ENCODE results near the gene SPATA6L. TPM values are rescaled to one million over a fixed set of nuclear protein-coding genes. Genes with fewer than 3 reads are reported as not detected.
A peak's percentile ranks its signal among the peaks of the same experiment; 100 is the strongest.

SPATA6L gene
- total and polyA plus RNA-seq, 2 of the 4 experiments (the other 2 are of a cell fraction) = 0.18 to 0.84 TPM

DNA sequence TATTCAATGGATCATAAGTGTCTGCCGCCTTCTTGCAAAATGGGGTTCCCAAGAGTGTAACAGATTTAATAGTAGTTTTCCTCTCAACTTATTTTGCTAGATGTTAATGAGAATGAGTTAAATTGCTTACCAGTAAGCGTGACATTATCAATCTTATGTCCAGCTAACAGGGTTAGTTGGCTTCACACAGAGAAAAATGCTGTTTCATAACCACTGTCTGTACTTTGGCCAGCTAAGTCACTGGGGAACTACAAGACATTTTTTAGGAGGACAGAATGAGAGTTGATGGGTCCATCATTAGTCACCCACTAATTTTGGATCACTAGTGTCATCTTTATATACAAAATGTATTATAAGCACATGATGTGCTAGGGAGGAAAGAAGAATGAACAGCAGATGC lies 14.5 kb upstream of the SPATA6L start:
- Histone ChIP-seq H3K27me3 (ENCODE audit: control insufficient read depth, insufficient read depth, low read length) (no peaks in the 10 kb centered on the region), H3K4me3 (ENCODE audit: insufficient read depth, low read depth, low read length) (peak overlapping the region; percentile 60; the same call in 1 of the 2 replicates), H4K5ac (ENCODE audit: low read depth, low read length) (no peak overlapping the region), H2BK15ac (ENCODE audit: low read depth, low read length) (no peak overlapping the region), H3K9me1 (ENCODE audit: insufficient read depth, low read length) (peaks cover 6% of the 10 kb centered on the region), H3K36me3 (ENCODE audit: control insufficient read depth, insufficient read depth, low read length) (peaks cover 5% of the 10 kb centered on the region), H3K23ac (ENCODE audit: low read depth, low read length) (peak overlapping the region; percentile 57; the same call in 1 of the 2 replicates), H3K4me1 (ENCODE audit: control insufficient read depth, insufficient read depth, low read length) (peaks cover 4% of the 10 kb centered on the region), H2BK5ac (ENCODE audit: low read depth, low read length, poor library complexity, severe bottlenecking) (peak overlapping the region; percentile 79), H3K9me3 (ENCODE audit: control insufficient read depth, insufficient read depth, low read length) (no peaks in the 10 kb centered on the region), H2AK5ac (ENCODE audit: low read depth, low read length) (no peak overlapping the region), H3K27ac (ENCODE audit: insufficient read depth, low read length) (no peak overlapping the region), H4K91ac (ENCODE audit: insufficient read depth, low read depth, low read length) (no peak overlapping the region), H3K14ac (replicated peaks; ENCODE audit: low read depth, low read length) (no peak overlapping the region), H2AK9ac (replicated peaks; ENCODE audit: low read depth, low read length, poor library complexity) (no peak overlapping the region), H2AFZ (replicated peaks; ENCODE audit: low read length, poor library complexity) (no peak overlapping the region), H2BK120ac (ENCODE audit: low read depth, low read length) (no peak overlapping the region), H2BK20ac (ENCODE audit: low read depth, low read length) (no peak overlapping the region), H3K9ac (ENCODE audit: low read depth, low read length) (peak overlapping the region; percentile 96; the same call in 1 of the 2 replicates), H3K79me1 (ENCODE audit: low read depth in 1 of 2, low read length in 2 of 2) (peaks cover 12 to 38% of the 10 kb centered on the region in 2 experiments), H4K20me1 (ENCODE audit: insufficient read depth, low read length) (peaks cover under 1% of the 10 kb centered on the region; the same call in 1 of the 2 replicates), H4K8ac (ENCODE audit: low read depth in 2 of 2, low read length in 2 of 2) (no peak overlapping the region), H3K18ac (ENCODE audit: low read depth, low read length) (no peak overlapping the region), H3K4me2 (ENCODE audit: low read depth, low read length) (peak overlapping the region; percentile 73), H3K4ac (ENCODE audit: low read depth, low read length) (no peak overlapping the region), H3K56ac (ENCODE audit: extremely low read depth, insufficient read depth, low read length) (no peak overlapping the region)
- CTCF ChIA-PET = no interaction called here
- POLR2A ChIA-PET (ENCODE audit: unreplicated experiment) = no interaction called here
- ATAC-seq (ENCODE audit: low read depth) (no peak), DNase-seq (peak; percentile 31)
- in situ Hi-C loops (cut with MboI; ENCODE audit: low sequenced_read_pairs) (loop anchor here (25.0 kb wide), 1 partner anchor 568 kb away; no protein-coding TSS in a partner anchor), dilution Hi-C loops (cut with HindIII; ENCODE audit: low sequenced_read_pairs, unreplicated experiment) (no loop called here), intact Hi-C loops (cut with micrococcal nuclease) (loop anchor here (5.0 kb wide), 1 partner anchor 47 kb away; no protein-coding TSS in a partner anchor)
- BruUV-seq (replicated peaks) = no TSS peak
- no CpG with 5 or more reads among the region's 2 CpGs for WGBS, 2 experiments (ENCODE audit: extremely low coverage in 2 of 2, insufficient read length in 1 of 2)
- TF ChIP-seq, protein P1, sequence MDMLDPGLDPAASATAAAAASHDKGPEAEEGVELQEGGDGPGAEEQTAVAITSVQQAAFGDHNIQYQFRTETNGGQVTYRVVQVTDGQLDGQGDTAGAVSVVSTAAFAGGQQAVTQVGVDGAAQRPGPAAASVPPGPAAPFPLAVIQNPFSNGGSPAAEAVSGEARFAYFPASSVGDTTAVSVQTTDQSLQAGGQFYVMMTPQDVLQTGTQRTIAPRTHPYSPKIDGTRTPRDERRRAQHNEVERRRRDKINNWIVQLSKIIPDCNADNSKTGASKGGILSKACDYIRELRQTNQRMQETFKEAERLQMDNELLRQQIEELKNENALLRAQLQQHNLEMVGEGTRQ (IDR thresholded peaks at IDR 0.05; ENCODE audit: low read depth, low read length) = no peak
- TF ChIP-seq NFE2L2 (IDR thresholded peaks at IDR 0.05; ENCODE audit: low read depth, low read length) (no peak), BHLHE40 (IDR thresholded peaks at IDR 0.05; ENCODE audit: low read depth, low read length) (no peak), FOS (IDR thresholded peaks at IDR 0.05; ENCODE audit: low read depth, low read length) (no peak), MXI1 (IDR thresholded peaks at IDR 0.05; ENCODE audit: borderline replicate concordance, low read depth, low read length) (no peak), RFX5 (IDR thresholded peaks at IDR 0.05; ENCODE audit: low read depth, low read length) (no peak), RCOR1 (IDR thresholded peaks at IDR 0.05; ENCODE audit: insufficient replicate concordance, low read length) (no peak), MAZ (IDR thresholded peaks at IDR 0.05; ENCODE audit: borderline replicate concordance, low read depth, low read length) (no peak), POLR2A (IDR thresholded peaks at IDR 0.05; ENCODE audit: low read depth, low read length) (no peak), MAFK (IDR thresholded peaks at IDR 0.05; ENCODE audit: low read depth, low read length) (no peak)
